ENCODE measurements around the gene CDK4.
A peak's percentile ranks its signal among the peaks of the same experiment; 100 is the strongest.
"Not testable (repeated sequence)": the region's sequence is repeated elsewhere in the genome, so short reads cannot be mapped to it uniquely, and the experiment has no call there.

The CDK4 gene

GRCh38 chr12:57751788-57752667, at the start of gene CDK4:
Gene CDK4 (minus strand): TSS chr12:57752310. CDS start chr12:57751717, 593 bp downstream.
- peak; percentile 98 for DNase-seq

GRCh38 chr12:57800965-57801364, 48.9 kb upstream of the CDK4 start:
- no peak for DNase-seq

- no peak for DNase-seq
Measured at GRCh38 chr12:57797933-57798332, 45.8 kb upstream of the CDK4 start.

- no peak for DNase-seq
Measured at GRCh38 chr12:57796996-57797395, 44.9 kb upstream of the CDK4 start.

GRCh38 chr12:57795354-57795753, 43.2 kb upstream of the CDK4 start:
- DNase-seq = no peak

GRCh38 chr12:57793920-57794319, 41.8 kb upstream of the CDK4 start:
- DNase-seq = no peak

- DNase-seq = no peak
Measured at GRCh38 chr12:57783861-57784260, 31.8 kb upstream of the CDK4 start.

GRCh38 chr12:57783466-57783801, 31.3 kb upstream of the CDK4 start:
- DNase-seq = no peak

- peak; percentile 99 for DNase-seq
Measured at GRCh38 chr12:57782608-57783465, 30.7 kb upstream of the CDK4 start, which contains the start of gene TSFM. Gene TSFM (plus strand): TSS chr12:57782787. CDS start chr12:57782802, 15 bp downstream.

GRCh38 chr12:57782243-57782607, 30.1 kb upstream of the CDK4 start:
- DNase-seq = no peak

- no peak for DNase-seq
Measured at GRCh38 chr12:57781801-57782200, 29.7 kb upstream of the CDK4 start.

GRCh38 chr12:57781244-57781643, 29.1 kb upstream of the CDK4 start:
- DNase-seq = no peak

- no peak for DNase-seq
Measured at GRCh38 chr12:57780284-57780897, 28.3 kb upstream of the CDK4 start.

- DNase-seq = no peak
Measured at GRCh38 chr12:57779736-57780135, 27.6 kb upstream of the CDK4 start.

GRCh38 chr12:57777911-57778310, 25.8 kb upstream of the CDK4 start:
- no peak for DNase-seq

- no peak for DNase-seq
Measured at GRCh38 chr12:57777367-57777766, 25.3 kb upstream of the CDK4 start.

GRCh38 chr12:57776247-57776587, 24.1 kb upstream of the CDK4 start:
- no peak for DNase-seq

- no peak for DNase-seq
Measured at GRCh38 chr12:57775563-57776246, 23.6 kb upstream of the CDK4 start.

- DNase-seq = no peak
Measured at GRCh38 chr12:57775044-57775443, 22.9 kb upstream of the CDK4 start.

- DNase-seq = not testable (repeated sequence)
Measured at GRCh38 chr12:57774634-57775033, 22.5 kb upstream of the CDK4 start.

GRCh38 chr12:57772429-57773322, 20.6 kb upstream of the CDK4 start, which contains the start of gene EEF1AKMT3:
Gene EEF1AKMT3 (plus strand): TSS chr12:57772614. CDS start chr12:57772725, 111 bp downstream.
- no peak for DNase-seq
